Pancreas (tissue), 10 donors: ENCODE measurements around the gene RAD52. TPM values are rescaled to one million over a fixed set of nuclear protein-coding genes. Genes with fewer than 3 reads are reported as not detected.

Experiments used
- ATAC-seq, 4 donors: fragments of 200-7000 bp; cut with Tn5 transposase; one replicate each; pipeline versions ENCODE4 v1.8.0 to v1.9.1; 2020; ENCODE audit warnings: mild to moderate bottlenecking in 4 of 4, moderate library complexity in 4 of 4
- DNase-seq, 6 donors: peaks; one replicate each; pipeline ENCODE4 v3.0.0-alpha.2; 2020
- FAIRE-seq: peaks from 2 replicates; lab custom pipeline; 2012; peaks lifted over from hg19 to GRCh38; lab: Jason Lieb, UNC
- H3K27ac ChIP-seq, 4 donors: fragments of 200-600 bp; sonication (generic); 1 replicate in 3 of 4; 2 replicates in 1 of 4; pipeline versions ENCODE4 v1.5.0 to v1.8.0; 2020
- H3K27me3 ChIP-seq, 4 donors: fragments of 200-600 bp; one replicate each; pipeline ENCODE4 v1.8.0; 2021
- H3K36me3 ChIP-seq, 3 donors: fragments of 200-600 bp; sonication (generic) in 1 of 3; one replicate each; pipeline versions ENCODE4 v1.5.0 to v1.8.0; 2020 to 2021
- H3K4me1 ChIP-seq, 3 donors: fragments of 200-600 bp; one replicate each; pipeline ENCODE4 v1.8.0; 2021
- H3K4me3 ChIP-seq, 4 donors: fragments of 200-600 bp; sonication (generic) in 2 of 4; one replicate each; pipeline versions ENCODE4 v1.5.0 to v1.8.0; 2020 to 2021
- H3K9me3 ChIP-seq, 4 donors: fragments of 200-600 bp; one replicate each; pipeline ENCODE4 v1.8.0; 2021
- WGBS, 2 donors: extraction: QIAGEN DNeasy Blood & Tissue Kit; methylation state at CpG; one replicate each; pipeline ENCODE4 v1.1.7; 2013; 5-methylcytosine and 5-hydroxymethylcytosine counted together
- intact Hi-C, 3 donors: fragments of 100-400 bp; cut with DNase I; formaldehyde crosslinking; loops; one replicate each; pipeline versions ENCODE4 v1.11.1 to v1.14.2; 2022
- polyA plus RNA-seq, 2 donors: library from polyadenylated mRNA; stranded (reverse); fragments of 200-250 nt; gene quantifications; one replicate each; pipeline ENCODE4 v1.2.3, GENCODE V29; 2013
- total RNA-seq, 6 donors: library from RNA; stranded (reverse); fragmentation: NEBNext Ultra II Directional in 4 of 6; extraction: Animal tissue kit (Norgen Biotek cat#: 25700) in 4 of 6; gene quantifications; one replicate each; pipeline versions ENCODE4 v1.2.1 to v1.2.4, GENCODE V29; 2021 to 2023
- TF ChIP-seq, protein P1 (sequence below), 4 donors: fragments of 200-600 bp; sonication (generic) in 3 of 4; IDR thresholded peaks; one replicate each; pipeline versions ENCODE4 v1.5.0 to v1.8.0; 2021; ENCODE audit warnings: antibody characterized with exemption in 4 of 4
- donor health status: healthy with polysubstance abuse.
- donor health status: DM: no; HTN: no; CAD: no; lungs with moderate emphysema.
- donor health status: DM: no; HTN: no; CAD: no.
- donor health status: control.
- donor health status: control.
- donor health status: Bipolar disorder and iron deficiency.
- donor health status: DM: yes; HTN: yes; CAD: no.
- donor health status: DM: no; HTN: no; CAD: no.
- donor health status: DM: no; HTN: no; CAD: no.
- donor health status: DM: yes; HTN: yes; CAD: no.

RAD52 gene
- total and polyA plus RNA-seq, 8 donors = 5.0 to 15.5 (median 7.2) TPM

DNA sequence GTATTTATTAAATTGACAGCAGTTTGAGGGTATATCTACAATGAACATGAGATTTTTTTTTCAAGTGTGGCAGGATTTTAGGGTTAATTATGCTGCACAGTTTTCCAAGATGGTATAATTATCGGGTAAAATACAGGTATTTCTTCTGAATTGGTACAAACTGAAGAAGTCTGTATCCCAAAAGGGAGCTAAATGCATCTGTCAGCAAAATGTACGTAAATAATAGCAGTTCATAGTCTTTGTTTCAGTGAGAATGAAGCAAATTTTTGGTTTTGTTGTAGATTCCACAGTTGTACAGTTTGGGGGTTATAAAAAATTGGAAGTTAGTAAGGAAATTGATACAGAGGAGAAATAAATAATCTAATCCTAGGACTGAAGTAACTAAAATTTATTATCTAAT lies 63.3 kb downstream of the RAD52 start:
- 93 to 97% methylated on average over 2 of the region's 2 CpGs for WGBS, 2 donors
- Histone ChIP-seq H3K27ac (no peak overlapping the region), H3K36me3 (peaks cover 9 to 89% (median 33%) of the 10 kb centered on the region in 3 donors), H3K27me3 (no peaks in the 10 kb centered on the region), H3K4me1 (no peaks in the 10 kb centered on the region), H3K4me3 (no peak overlapping the region), H3K9me3 (no peaks in the 10 kb centered on the region)
- TF ChIP-seq, protein P1, sequence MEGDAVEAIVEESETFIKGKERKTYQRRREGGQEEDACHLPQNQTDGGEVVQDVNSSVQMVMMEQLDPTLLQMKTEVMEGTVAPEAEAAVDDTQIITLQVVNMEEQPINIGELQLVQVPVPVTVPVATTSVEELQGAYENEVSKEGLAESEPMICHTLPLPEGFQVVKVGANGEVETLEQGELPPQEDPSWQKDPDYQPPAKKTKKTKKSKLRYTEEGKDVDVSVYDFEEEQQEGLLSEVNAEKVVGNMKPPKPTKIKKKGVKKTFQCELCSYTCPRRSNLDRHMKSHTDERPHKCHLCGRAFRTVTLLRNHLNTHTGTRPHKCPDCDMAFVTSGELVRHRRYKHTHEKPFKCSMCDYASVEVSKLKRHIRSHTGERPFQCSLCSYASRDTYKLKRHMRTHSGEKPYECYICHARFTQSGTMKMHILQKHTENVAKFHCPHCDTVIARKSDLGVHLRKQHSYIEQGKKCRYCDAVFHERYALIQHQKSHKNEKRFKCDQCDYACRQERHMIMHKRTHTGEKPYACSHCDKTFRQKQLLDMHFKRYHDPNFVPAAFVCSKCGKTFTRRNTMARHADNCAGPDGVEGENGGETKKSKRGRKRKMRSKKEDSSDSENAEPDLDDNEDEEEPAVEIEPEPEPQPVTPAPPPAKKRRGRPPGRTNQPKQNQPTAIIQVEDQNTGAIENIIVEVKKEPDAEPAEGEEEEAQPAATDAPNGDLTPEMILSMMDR (IDR thresholded peaks at IDR 0.05) = no peak
- intact Hi-C loops = no loop called here
- ATAC-seq = no peak
- FAIRE-seq = no peak
- DNase-seq = no peak

DNA sequence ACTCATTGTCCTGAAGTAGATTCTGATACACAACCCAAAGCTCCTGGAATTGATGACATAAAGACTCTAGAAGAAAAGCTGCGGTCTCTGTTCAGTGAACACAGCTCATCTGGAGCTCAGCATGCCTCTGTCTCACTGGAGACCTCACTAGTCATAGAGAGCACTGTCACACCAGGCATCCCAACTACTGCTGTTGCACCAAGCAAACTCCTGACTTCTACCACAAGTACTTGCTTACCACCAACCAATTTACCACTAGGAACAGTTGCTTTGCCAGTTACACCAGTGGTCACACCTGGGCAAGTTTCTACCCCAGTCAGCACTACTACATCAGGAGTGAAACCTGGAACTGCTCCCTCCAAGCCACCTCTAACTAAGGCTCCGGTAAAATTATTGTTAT lies 63.8 kb downstream of the RAD52 start:
- Histone ChIP-seq H3K36me3 (peaks cover 9 to 84% (median 33%) of the 10 kb centered on the region in 3 donors), H3K27me3 (no peaks in the 10 kb centered on the region), H3K4me3 (no peak overlapping the region), H3K9me3 (no peaks in the 10 kb centered on the region), H3K4me1 (no peaks in the 10 kb centered on the region), H3K27ac (no peak overlapping the region)
- WGBS, 2 donors = 91 to 96% methylated on average over 2 of the region's 2 CpGs
- no peak for DNase-seq
- no peak for FAIRE-seq
- TF ChIP-seq, protein P1 (IDR thresholded peaks at IDR 0.05) = no peak
- no peak for ATAC-seq
- intact Hi-C loops = no loop called here

DNA sequence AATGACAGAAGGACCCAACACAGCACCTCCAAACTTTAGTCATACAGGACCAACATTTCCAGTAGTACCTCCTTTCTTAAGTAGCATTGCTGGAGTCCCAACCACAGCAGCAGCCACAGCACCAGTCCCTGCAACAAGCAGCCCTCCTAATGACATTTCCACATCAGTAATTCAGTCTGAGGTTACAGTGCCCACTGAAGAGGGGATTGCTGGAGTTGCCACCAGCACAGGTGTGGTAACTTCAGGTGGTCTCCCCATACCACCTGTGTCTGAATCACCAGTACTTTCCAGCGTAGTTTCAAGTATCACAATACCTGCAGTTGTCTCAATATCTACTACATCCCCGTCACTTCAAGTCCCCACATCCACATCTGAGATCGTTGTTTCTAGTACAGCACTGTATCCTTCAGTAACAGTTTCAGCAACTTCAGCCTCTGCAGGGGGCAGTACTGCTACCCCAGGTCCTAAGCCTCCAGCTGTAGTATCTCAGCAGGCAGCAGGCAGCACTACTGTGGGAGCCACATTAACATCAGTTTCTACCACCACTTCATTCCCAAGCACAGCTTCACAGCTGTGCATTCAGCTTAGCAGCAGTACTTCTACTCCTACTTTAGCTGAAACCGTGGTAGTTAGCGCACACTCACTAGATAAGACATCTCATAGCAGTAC lies 64.6 kb downstream of the RAD52 start:
- Histone ChIP-seq H3K4me1 (no peaks in the 10 kb centered on the region), H3K27ac (no peak overlapping the region), H3K27me3 (no peaks in the 10 kb centered on the region), H3K36me3 (peaks cover 9 to 79% (median 33%) of the 10 kb centered on the region in 3 donors), H3K4me3 (no peak overlapping the region), H3K9me3 (no peaks in the 10 kb centered on the region)
- DNase-seq (no peak), FAIRE-seq (no peak), ATAC-seq (no peak)
- TF ChIP-seq, protein P1 (IDR thresholded peaks at IDR 0.05) = no peak
- WGBS, 2 donors = 92 to 97% methylated on average over 5 of the region's 5 CpGs
- intact Hi-C loops = no loop called here

DNA sequence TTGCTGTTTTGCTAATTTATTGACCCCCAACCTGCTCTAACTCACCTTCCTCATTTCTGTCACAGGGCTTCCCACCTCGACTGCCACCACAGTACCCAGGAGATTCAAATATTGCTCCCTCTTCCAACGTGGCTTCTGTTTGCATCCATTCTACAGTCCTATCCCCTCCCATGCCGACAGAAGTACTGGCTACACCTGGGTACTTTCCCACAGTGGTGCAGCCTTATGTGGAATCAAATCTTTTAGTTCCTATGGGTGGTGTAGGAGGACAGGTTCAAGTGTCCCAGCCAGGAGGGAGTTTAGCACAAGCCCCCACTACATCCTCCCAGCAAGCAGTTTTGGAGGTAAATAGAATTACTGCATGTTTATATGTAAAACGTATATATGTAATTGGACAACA lies 68.8 kb downstream of the RAD52 start:
- no peak overlapping the region for H3K4me3 ChIP-seq
- intact Hi-C loops = no loop called here
- FAIRE-seq (no peak), DNase-seq (peak in 2 of 6 donors; percentile 20 to 21), ATAC-seq (peak; percentile 35 to 83 (median 74))
- H3K9me3 ChIP-seq = no peaks in the 10 kb centered on the region
- 26 to 28% methylated on average over 4 of the region's 4 CpGs for WGBS, 2 donors
- no peaks in the 10 kb centered on the region for H3K4me1 ChIP-seq
- TF ChIP-seq, protein P1 (IDR thresholded peaks at IDR 0.05) = no peak
- peaks cover 9 to 57% (median 25%) of the 10 kb centered on the region in 3 donors for H3K36me3 ChIP-seq
- H3K27ac ChIP-seq = no peak overlapping the region
- no peaks in the 10 kb centered on the region for H3K27me3 ChIP-seq

DNA sequence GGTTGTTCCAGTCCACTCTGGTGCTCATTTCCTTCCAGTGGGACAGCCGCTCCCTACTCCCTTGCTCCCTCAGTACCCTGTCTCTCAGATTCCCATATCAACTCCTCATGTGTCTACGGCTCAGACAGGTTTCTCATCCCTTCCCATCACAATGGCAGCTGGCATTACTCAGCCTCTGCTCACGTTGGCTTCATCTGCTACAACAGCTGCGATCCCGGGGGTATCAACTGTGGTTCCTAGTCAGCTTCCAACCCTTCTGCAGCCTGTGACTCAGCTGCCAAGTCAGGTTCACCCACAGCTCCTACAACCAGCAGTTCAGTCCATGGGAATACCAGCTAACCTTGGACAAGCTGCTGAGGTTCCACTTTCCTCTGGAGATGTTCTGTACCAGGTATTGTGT lies 69.9 kb downstream of the RAD52 start:
- Histone ChIP-seq H3K36me3 (peaks cover 2 to 50% (median 15%) of the 10 kb centered on the region in 3 donors), H3K9me3 (no peaks in the 10 kb centered on the region), H3K4me1 (no peaks in the 10 kb centered on the region), H3K27me3 (no peaks in the 10 kb centered on the region), H3K27ac (no peak overlapping the region), H3K4me3 (no peak overlapping the region)
- WGBS, 2 donors = 91 to 94% methylated on average over 5 of the region's 5 CpGs
- DNase-seq (no peak), FAIRE-seq (no peak), ATAC-seq (no peak)
- intact Hi-C loops = no loop called here
- TF ChIP-seq, protein P1 (IDR thresholded peaks at IDR 0.05) = no peak
